Panc1 (cell line): ENCODE results near the gene LTC4S.

Experiments
- POLR2AphosphoS5 ChIP-seq: IDR thresholded peaks from 2 replicates; pipeline ENCODE4 v1.6.1; 2012; ENCODE audit warnings: mild to moderate bottlenecking, low read depth, low read length, moderate library complexity
- REST ChIP-seq, 2 experiments: IDR thresholded peaks; 2 replicates each; pipeline ENCODE4 v1.6.1; 2011 to 2012; ENCODE audit warnings: low read depth in 2 of 2, control low read depth in 1 of 2, low read length in 1 of 2, mild to moderate bottlenecking in 1 of 2, moderate library complexity in 1 of 2; ENCODE audit not compliant: insufficient read depth in 1 of 2
- SIN3A ChIP-seq: IDR thresholded peaks from 2 replicates; pipeline ENCODE4 v1.6.1; 2012; ENCODE audit warnings: low read depth, mild to moderate bottlenecking, low read length, moderate library complexity, borderline replicate concordance; ENCODE audit not compliant: insufficient read depth
- TCF7L2 ChIP-seq: IDR thresholded peaks from 2 replicates; pipeline ENCODE4 v1.6.1; 2011; ENCODE audit warnings: mild to moderate bottlenecking, low read depth, low read length, inconsistent platforms
- TF ChIP-seq, protein P1 (sequence below): fragments of 450-650 bp; IDR thresholded peaks from 2 replicates; pipeline ENCODE4 v1.5.1; 2017; ENCODE audit warnings: mild to moderate bottlenecking

DNA sequence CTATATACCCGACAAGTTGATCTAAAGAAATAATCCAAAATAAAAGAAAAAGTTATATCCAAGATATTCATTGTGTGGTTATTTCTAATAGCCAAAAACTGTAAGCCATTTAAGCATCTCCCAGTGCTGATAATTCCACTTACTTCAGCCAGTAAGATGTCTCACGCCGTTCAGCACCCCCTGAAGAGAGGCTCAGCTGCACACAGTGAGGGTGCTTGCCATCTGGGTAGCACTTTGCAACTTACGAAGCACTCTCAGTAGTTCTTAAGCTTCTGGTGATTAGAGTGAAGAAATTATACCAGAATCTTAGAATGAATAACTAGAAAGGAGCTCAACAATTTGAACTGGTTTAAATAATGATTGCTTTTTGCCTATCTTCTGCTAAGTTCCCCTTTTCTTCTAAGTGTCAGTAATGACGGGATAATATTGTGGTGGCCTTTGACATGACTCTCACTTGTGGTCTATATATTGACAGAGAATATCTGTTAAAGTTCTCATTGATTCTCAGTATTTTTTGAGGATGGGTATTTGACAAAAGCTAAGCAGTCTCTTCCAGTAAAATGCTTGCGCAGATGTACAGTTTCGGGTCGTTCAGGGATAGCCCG lies 26.2 kb upstream of the LTC4S start:
- TF ChIP-seq, protein P1, sequence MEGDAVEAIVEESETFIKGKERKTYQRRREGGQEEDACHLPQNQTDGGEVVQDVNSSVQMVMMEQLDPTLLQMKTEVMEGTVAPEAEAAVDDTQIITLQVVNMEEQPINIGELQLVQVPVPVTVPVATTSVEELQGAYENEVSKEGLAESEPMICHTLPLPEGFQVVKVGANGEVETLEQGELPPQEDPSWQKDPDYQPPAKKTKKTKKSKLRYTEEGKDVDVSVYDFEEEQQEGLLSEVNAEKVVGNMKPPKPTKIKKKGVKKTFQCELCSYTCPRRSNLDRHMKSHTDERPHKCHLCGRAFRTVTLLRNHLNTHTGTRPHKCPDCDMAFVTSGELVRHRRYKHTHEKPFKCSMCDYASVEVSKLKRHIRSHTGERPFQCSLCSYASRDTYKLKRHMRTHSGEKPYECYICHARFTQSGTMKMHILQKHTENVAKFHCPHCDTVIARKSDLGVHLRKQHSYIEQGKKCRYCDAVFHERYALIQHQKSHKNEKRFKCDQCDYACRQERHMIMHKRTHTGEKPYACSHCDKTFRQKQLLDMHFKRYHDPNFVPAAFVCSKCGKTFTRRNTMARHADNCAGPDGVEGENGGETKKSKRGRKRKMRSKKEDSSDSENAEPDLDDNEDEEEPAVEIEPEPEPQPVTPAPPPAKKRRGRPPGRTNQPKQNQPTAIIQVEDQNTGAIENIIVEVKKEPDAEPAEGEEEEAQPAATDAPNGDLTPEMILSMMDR: no peak
- no peak for TF ChIP-seq REST (IDR thresholded peaks at IDR 0.05; ENCODE audit: insufficient read depth in 1 of 2, low read depth in 2 of 2, low read length in 1 of 2)
- no peak for TF ChIP-seq POLR2AphosphoS5
- no peak for TF ChIP-seq SIN3A
- TF ChIP-seq TCF7L2: no peak
